HG03521 (cell line): ENCODE data around the gene PDSS2.
"Not testable (repeated sequence)": the region's sequence is repeated elsewhere in the genome, so short reads cannot be mapped to it uniquely, and the experiment has no call there.

ENCODE experiments used
- ATAC-seq: cut with Tn5 transposase; IDR thresholded peaks from one replicate; pipeline ENCODE4 v1.9.1; 2021; ENCODE audit warnings: mild to moderate bottlenecking, moderate library complexity; ENCODE audit not compliant: unreplicated experiment

The PDSS2 gene

GRCh38 chr6:107230448-107230847 is 228.9 kb downstream of the PDSS2 start:
- no peak for ATAC-seq

GRCh38 chr6:107230024-107230423 is 229.3 kb downstream of the PDSS2 start:
- no peak for ATAC-seq

GRCh38 chr6:107228754-107229153 is 230.6 kb downstream of the PDSS2 start:
- no peak for ATAC-seq

GRCh38 chr6:107221519-107221918 is 237.8 kb downstream of the PDSS2 start:
- ATAC-seq, result no peak

- ATAC-seq, result no peak
These were observed 239.5 kb downstream of the PDSS2 start for GRCh38 chr6:107219851-107220250.

GRCh38 chr6:107218142-107218541 is 241.2 kb downstream of the PDSS2 start:
- no peak for ATAC-seq

- ATAC-seq, result no peak
These were observed 242.1 kb downstream of the PDSS2 start for GRCh38 chr6:107217248-107217647.

- no peak for ATAC-seq
These were observed 243.0 kb downstream of the PDSS2 start for GRCh38 chr6:107216197-107216933.

GRCh38 chr6:107215334-107215733 is 244.0 kb downstream of the PDSS2 start:
- no peak for ATAC-seq

- ATAC-seq, result no peak
These were observed 244.7 kb downstream of the PDSS2 start for GRCh38 chr6:107214655-107215054.

GRCh38 chr6:107209406-107210305 is 249.7 kb downstream of the PDSS2 start:
- no peak for ATAC-seq

- no peak for ATAC-seq
These were observed 252.0 kb downstream of the PDSS2 start for GRCh38 chr6:107207251-107207873.

- no peak for ATAC-seq
These were observed 254.0 kb downstream of the PDSS2 start for GRCh38 chr6:107205058-107205998.

GRCh38 chr6:107202876-107203468 is 256.4 kb downstream of the PDSS2 start:
- ATAC-seq, result no peak

GRCh38 chr6:107198631-107199416 is 260.5 kb downstream of the PDSS2 start:
- ATAC-seq, result no peak

GRCh38 chr6:107196152-107196551 is 263.2 kb downstream of the PDSS2 start:
- ATAC-seq, result no peak

- ATAC-seq, result not testable (repeated sequence)
These were observed 264.6 kb downstream of the PDSS2 start for GRCh38 chr6:107194723-107195122.

GRCh38 chr6:107192830-107193229 is 266.5 kb downstream of the PDSS2 start:
- no peak for ATAC-seq

GRCh38 chr6:107187630-107188029 is 271.7 kb downstream of the PDSS2 start:
- ATAC-seq, result no peak
